Neural crest cell (in vitro differentiated cells): ENCODE results near the gene S100A10. TPM values are rescaled to one million over a fixed set of nuclear protein-coding genes. Genes with fewer than 3 reads are reported as not detected.

ENCODE experiments used
- DNase-seq: peaks from one replicate; pipeline ENCODE4 v3.0.0; 2021; ENCODE audit warnings: low read depth, mixed read lengths, low spot score
- H3K27ac Mint-ChIP-seq: one replicate; pipeline ENCODE4 v1.8.0; 2021; ENCODE audit warnings: mild to moderate bottlenecking, mixed read lengths; ENCODE audit not compliant: unreplicated experiment
- H3K27me3 Mint-ChIP-seq: 2 replicates; pipeline ENCODE4 v1.8.0; 2021; ENCODE audit warnings: low read depth, mild to moderate bottlenecking, mixed read lengths
- H3K36me3 Mint-ChIP-seq: 2 replicates; pipeline ENCODE4 v1.8.0; 2021; ENCODE audit warnings: low read depth, mild to moderate bottlenecking, mixed read lengths
- H3K4me1 Mint-ChIP-seq: 2 replicates; pipeline ENCODE4 v1.8.0; 2021; ENCODE audit warnings: mixed read lengths
- H3K4me3 Mint-ChIP-seq: one replicate; pipeline ENCODE4 v1.8.0; 2021; ENCODE audit warnings: mild to moderate bottlenecking, mixed read lengths
- H3K9me3 Mint-ChIP-seq: 2 replicates; pipeline ENCODE4 v1.8.0; 2021; ENCODE audit warnings: mixed read lengths
- CTCF ChIP-seq: fragments of 200-600 bp; sonication (generic); conservative IDR thresholded peaks from 2 replicates; pipeline ENCODE4 v1.5.0; 2021; ENCODE audit warnings: antibody characterized with exemption, mild to moderate bottlenecking
- total RNA-seq: library from RNA; stranded (reverse); gene quantifications from 2 replicates; pipeline ENCODE4 v1.2.1, GENCODE V29; 2021

The S100A10 gene
- total RNA-seq, 1 donor from 2014 or later = 44.8 TPM

GRCh38 chr1:152036267-152037216, 42.9 kb upstream of the S100A10 start, which contains the start of gene S100A11:
S100A11 (minus strand) TSS chr1:152037004; CDS start chr1:152036915, 89 bp downstream.
- no peaks in the 10 kb centered on the region for H3K9me3 Mint-ChIP-seq
- peaks cover 22% of the 10 kb centered on the region for H3K4me1 Mint-ChIP-seq
- peak within 1 kb of the TSS; percentile 81 for H3K27ac Mint-ChIP-seq
- peak; percentile 59 for DNase-seq
- H3K36me3 Mint-ChIP-seq = peaks cover 4% of the 10 kb centered on the region
- no peak for TF ChIP-seq CTCF
- H3K27me3 Mint-ChIP-seq = peaks cover 52% of the 10 kb centered on the region
- H3K4me3 Mint-ChIP-seq = peak within 1 kb of the TSS; percentile 89

- no peak overlapping the region for H3K27ac Mint-ChIP-seq
- DNase-seq = no peak
These were observed 42.0 kb upstream of the S100A10 start for GRCh38 chr1:152035539-152036266.

GRCh38 chr1:152034654-152035538, 41.2 kb upstream of the S100A10 start:
- Mint-ChIP-seq H3K27ac (peak overlapping the region; percentile 37), H3K36me3 (peaks cover 4% of the 10 kb centered on the region)

More at GRCh38 chr1:152035539-152036266, 42.0 kb upstream of the S100A10 start:
- peak; percentile 10 for TF ChIP-seq CTCF
- Mint-ChIP-seq H3K27me3 (peaks cover 52% of the 10 kb centered on the region), H3K9me3 (no peaks in the 10 kb centered on the region), H3K36me3 (peaks cover 4% of the 10 kb centered on the region), H3K4me3 (peak overlapping the region; percentile 89), H3K4me1 (peaks cover 22% of the 10 kb centered on the region)

GRCh38 chr1:152034324-152034653, 40.6 kb upstream of the S100A10 start:
- TF ChIP-seq CTCF = no peak
- H3K9me3 Mint-ChIP-seq = peaks cover 1% of the 10 kb centered on the region
- H3K4me3 Mint-ChIP-seq = peak overlapping the region; percentile 85
- peaks cover 4% of the 10 kb centered on the region for H3K36me3 Mint-ChIP-seq
- no peak overlapping the region for H3K27ac Mint-ChIP-seq
- peaks cover 52% of the 10 kb centered on the region for H3K27me3 Mint-ChIP-seq
- DNase-seq = no peak
- peaks cover 22% of the 10 kb centered on the region for H3K4me1 Mint-ChIP-seq

More at GRCh38 chr1:152034654-152035538, 41.2 kb upstream of the S100A10 start:
- Mint-ChIP-seq H3K9me3 (no peaks in the 10 kb centered on the region), H3K4me3 (peak overlapping the region; percentile 89), H3K4me1 (peaks cover 22% of the 10 kb centered on the region), H3K27me3 (peaks cover 52% of the 10 kb centered on the region)
- peak; percentile 55 for DNase-seq
- TF ChIP-seq CTCF = peak; percentile 82

- Mint-ChIP-seq H3K4me1 (peaks cover 4% of the 10 kb centered on the region), H3K27ac (no peak overlapping the region), H3K36me3 (peaks cover 6% of the 10 kb centered on the region), H3K27me3 (peaks cover 16% of the 10 kb centered on the region), H3K4me3 (no peak overlapping the region), H3K9me3 (peaks cover 8% of the 10 kb centered on the region)
- no peak for TF ChIP-seq CTCF
- DNase-seq = no peak
These were observed 36.2 kb upstream of the S100A10 start for GRCh38 chr1:152029929-152030211.
